ENCODE measurements around the gene HEPHL1.

The HEPHL1 gene

GRCh38 chr11:94062360-94062759, 41.2 kb downstream of the HEPHL1 start:
- Histone ChIP-seq H3K27me3 (ENCODE audit: insufficient read depth, poor library complexity, severe bottlenecking) (peaks cover 5% of the 10 kb centered on the region), H3K4me3 (replicated peaks; ENCODE audit: insufficient read depth, low read length) (no peak overlapping the region), H3K27ac (replicated peaks) (no peak overlapping the region)
- TF ChIP-seq, protein P1, sequence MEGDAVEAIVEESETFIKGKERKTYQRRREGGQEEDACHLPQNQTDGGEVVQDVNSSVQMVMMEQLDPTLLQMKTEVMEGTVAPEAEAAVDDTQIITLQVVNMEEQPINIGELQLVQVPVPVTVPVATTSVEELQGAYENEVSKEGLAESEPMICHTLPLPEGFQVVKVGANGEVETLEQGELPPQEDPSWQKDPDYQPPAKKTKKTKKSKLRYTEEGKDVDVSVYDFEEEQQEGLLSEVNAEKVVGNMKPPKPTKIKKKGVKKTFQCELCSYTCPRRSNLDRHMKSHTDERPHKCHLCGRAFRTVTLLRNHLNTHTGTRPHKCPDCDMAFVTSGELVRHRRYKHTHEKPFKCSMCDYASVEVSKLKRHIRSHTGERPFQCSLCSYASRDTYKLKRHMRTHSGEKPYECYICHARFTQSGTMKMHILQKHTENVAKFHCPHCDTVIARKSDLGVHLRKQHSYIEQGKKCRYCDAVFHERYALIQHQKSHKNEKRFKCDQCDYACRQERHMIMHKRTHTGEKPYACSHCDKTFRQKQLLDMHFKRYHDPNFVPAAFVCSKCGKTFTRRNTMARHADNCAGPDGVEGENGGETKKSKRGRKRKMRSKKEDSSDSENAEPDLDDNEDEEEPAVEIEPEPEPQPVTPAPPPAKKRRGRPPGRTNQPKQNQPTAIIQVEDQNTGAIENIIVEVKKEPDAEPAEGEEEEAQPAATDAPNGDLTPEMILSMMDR (IDR thresholded peaks at IDR 0.05; ENCODE audit: insufficient read depth, low read length): no peak
- TF ChIP-seq GABPA (IDR thresholded peaks at IDR 0.05; ENCODE audit: low read depth) (no peak), POLR2AphosphoS5 (IDR thresholded peaks at IDR 0.05; ENCODE audit: low read depth) (no peak), SPI1 (IDR thresholded peaks at IDR 0.05; ENCODE audit: borderline replicate concordance, low read depth) (no peak)
- TF ChIP-seq, protein P2, sequence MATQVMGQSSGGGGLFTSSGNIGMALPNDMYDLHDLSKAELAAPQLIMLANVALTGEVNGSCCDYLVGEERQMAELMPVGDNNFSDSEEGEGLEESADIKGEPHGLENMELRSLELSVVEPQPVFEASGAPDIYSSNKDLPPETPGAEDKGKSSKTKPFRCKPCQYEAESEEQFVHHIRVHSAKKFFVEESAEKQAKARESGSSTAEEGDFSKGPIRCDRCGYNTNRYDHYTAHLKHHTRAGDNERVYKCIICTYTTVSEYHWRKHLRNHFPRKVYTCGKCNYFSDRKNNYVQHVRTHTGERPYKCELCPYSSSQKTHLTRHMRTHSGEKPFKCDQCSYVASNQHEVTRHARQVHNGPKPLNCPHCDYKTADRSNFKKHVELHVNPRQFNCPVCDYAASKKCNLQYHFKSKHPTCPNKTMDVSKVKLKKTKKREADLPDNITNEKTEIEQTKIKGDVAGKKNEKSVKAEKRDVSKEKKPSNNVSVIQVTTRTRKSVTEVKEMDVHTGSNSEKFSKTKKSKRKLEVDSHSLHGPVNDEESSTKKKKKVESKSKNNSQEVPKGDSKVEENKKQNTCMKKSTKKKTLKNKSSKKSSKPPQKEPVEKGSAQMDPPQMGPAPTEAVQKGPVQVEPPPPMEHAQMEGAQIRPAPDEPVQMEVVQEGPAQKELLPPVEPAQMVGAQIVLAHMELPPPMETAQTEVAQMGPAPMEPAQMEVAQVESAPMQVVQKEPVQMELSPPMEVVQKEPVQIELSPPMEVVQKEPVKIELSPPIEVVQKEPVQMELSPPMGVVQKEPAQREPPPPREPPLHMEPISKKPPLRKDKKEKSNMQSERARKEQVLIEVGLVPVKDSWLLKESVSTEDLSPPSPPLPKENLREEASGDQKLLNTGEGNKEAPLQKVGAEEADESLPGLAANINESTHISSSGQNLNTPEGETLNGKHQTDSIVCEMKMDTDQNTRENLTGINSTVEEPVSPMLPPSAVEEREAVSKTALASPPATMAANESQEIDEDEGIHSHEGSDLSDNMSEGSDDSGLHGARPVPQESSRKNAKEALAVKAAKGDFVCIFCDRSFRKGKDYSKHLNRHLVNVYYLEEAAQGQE (IDR thresholded peaks at IDR 0.05; ENCODE audit: insufficient replicate concordance, low read depth): no peak
- DNase-seq (ENCODE audit: low read depth in 1 of 2, low spot score in 1 of 2): no peak

DNA sequence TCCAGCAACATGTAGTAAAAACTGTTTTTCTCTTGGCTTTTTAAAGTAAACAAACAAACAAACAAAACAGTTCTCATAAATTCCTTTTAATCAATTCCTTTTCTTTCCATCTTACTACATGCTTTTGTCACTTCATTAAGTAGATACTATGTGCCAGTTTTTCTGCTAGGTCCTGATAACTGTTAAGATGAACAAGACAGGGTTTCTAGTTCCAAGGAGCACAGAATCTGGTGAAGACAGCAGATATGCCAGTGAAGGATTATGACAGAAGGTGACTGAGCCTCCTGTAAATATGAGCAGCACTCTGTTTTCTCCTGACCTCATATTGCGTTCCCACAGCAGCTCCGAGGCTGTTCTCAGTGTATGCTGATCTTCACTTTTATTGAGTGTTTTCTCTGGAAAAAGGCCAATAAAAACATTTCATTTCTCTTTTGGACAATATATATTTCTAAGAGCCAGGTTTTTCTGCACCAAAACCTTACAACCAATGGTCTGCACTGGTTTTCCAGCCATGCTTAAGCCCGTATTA, 45.8 kb downstream of the HEPHL1 start:
- TF ChIP-seq, protein P1 (IDR thresholded peaks at IDR 0.05; ENCODE audit: insufficient read depth, low read length): no peak
- TF ChIP-seq POLR2AphosphoS5 (IDR thresholded peaks at IDR 0.05; ENCODE audit: low read depth): no peak
- no peak for TF ChIP-seq SPI1 (IDR thresholded peaks at IDR 0.05; ENCODE audit: borderline replicate concordance, low read depth)
- TF ChIP-seq GABPA (IDR thresholded peaks at IDR 0.05; ENCODE audit: low read depth): no peak
- TF ChIP-seq, protein P2 (IDR thresholded peaks at IDR 0.05; ENCODE audit: insufficient replicate concordance, low read depth): no peak
- DNase-seq (ENCODE audit: low read depth in 1 of 2, low spot score in 1 of 2): no peak
- H3K27ac ChIP-seq (replicated peaks): no peak overlapping the region

DNA sequence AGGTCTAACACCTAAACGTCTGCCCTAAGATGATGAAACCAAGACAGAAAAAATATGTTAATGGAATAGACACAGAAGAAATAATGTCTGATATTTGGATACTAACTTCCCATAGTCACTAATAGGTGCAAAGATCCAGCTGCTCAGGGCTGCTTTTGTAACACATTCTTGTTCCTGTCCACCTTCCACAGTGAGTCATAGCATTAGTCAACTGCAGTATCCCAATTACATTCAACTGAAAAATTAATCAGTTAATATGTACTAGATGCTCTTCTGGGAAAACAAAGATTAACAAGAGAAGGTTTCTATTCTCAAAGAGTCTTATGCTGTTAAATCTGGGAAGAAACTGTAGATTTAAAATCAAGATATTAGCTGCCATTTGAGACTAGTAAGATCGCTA, 47.6 kb downstream of the HEPHL1 start:
- Histone ChIP-seq H3K4me3 (replicated peaks; ENCODE audit: insufficient read depth, low read length) (no peak overlapping the region), H3K27me3 (ENCODE audit: insufficient read depth, poor library complexity, severe bottlenecking) (no peaks in the 10 kb centered on the region), H3K27ac (replicated peaks) (no peak overlapping the region)
- no peak for DNase-seq (ENCODE audit: low read depth in 1 of 2, low spot score in 1 of 2)
- TF ChIP-seq, protein P1 (IDR thresholded peaks at IDR 0.05; ENCODE audit: insufficient read depth, low read length): no peak
- no peak for TF ChIP-seq POLR2AphosphoS5 (IDR thresholded peaks at IDR 0.05; ENCODE audit: low read depth)
- TF ChIP-seq GABPA (IDR thresholded peaks at IDR 0.05; ENCODE audit: low read depth): no peak
- TF ChIP-seq SPI1 (IDR thresholded peaks at IDR 0.05; ENCODE audit: borderline replicate concordance, low read depth): no peak
- TF ChIP-seq, protein P2 (IDR thresholded peaks at IDR 0.05; ENCODE audit: insufficient replicate concordance, low read depth): no peak

More for the DNA sequence above, 45.8 kb downstream of the HEPHL1 start:
- Histone ChIP-seq H3K27me3 (ENCODE audit: insufficient read depth, poor library complexity, severe bottlenecking) (no peaks in the 10 kb centered on the region), H3K4me3 (replicated peaks; ENCODE audit: insufficient read depth, low read length) (no peak overlapping the region)
